Erythroblast (primary cell): Measurements from ENCODE around the gene ENOX1.

Source experiments
- GATA1 ChIP-seq: IDR thresholded peaks from 2 replicates; pipeline ENCODE4 v1.6.1; 2011; ENCODE audit warnings: low read depth, mild to moderate bottlenecking, control low read depth, low read length, moderate library complexity
- POLR2A ChIP-seq: IDR thresholded peaks from 2 replicates; pipeline ENCODE4 v1.6.1; 2011; ENCODE audit warnings: mild to moderate bottlenecking, low read length

GRCh38 chr13:43304945-43305344, 481.8 kb downstream of the ENOX1 start:
- no peak for TF ChIP-seq POLR2A
- TF ChIP-seq GATA1: no peak
